ENCODE results near the gene RPL13. TPM values are rescaled to one million over a fixed set of nuclear protein-coding genes. Genes with fewer than 3 reads are reported as not detected.

The RPL13 gene
- total and polyA plus RNA-seq, 2 of the 4 experiments (the other 2 are of a cell fraction) = 2,098 to 3,527 TPM

GRCh38 chr16:89586853-89587252, 26.4 kb downstream of the RPL13 start:
- Histone ChIP-seq H2AK9ac (replicated peaks; ENCODE audit: low read depth, low read length, poor library complexity) (peak overlapping the region; percentile 78), H2BK120ac (ENCODE audit: low read depth, low read length) (no peak overlapping the region), H2BK20ac (ENCODE audit: low read depth, low read length) (no peak overlapping the region), H3K56ac (ENCODE audit: extremely low read depth, insufficient read depth, low read length) (no peak overlapping the region), H3K4ac (ENCODE audit: low read depth, low read length) (no peak overlapping the region), H3K4me1 (ENCODE audit: control insufficient read depth, insufficient read depth, low read length) (peaks cover 8% of the 10 kb centered on the region), H4K5ac (ENCODE audit: low read depth, low read length) (no peak overlapping the region), H3K36me3 (ENCODE audit: control insufficient read depth, insufficient read depth, low read length) (no peaks in the 10 kb centered on the region), H3K9me3 (ENCODE audit: control insufficient read depth, insufficient read depth, low read length) (no peaks in the 10 kb centered on the region), H3K14ac (replicated peaks; ENCODE audit: low read depth, low read length) (no peak overlapping the region), H4K20me1 (ENCODE audit: insufficient read depth, low read length) (no peaks in the 10 kb centered on the region), H3K9ac (ENCODE audit: low read depth, low read length) (no peak overlapping the region), H4K91ac (ENCODE audit: insufficient read depth, low read depth, low read length) (no peak overlapping the region), H3K18ac (ENCODE audit: low read depth, low read length) (no peak overlapping the region), H3K27me3 (ENCODE audit: control insufficient read depth, insufficient read depth, low read length) (no peaks in the 10 kb centered on the region), H3K79me1 (ENCODE audit: low read depth in 1 of 2, low read length in 2 of 2) (peaks cover 0 to 4% of the 10 kb centered on the region in 2 experiments; a peak in 1 of 4 replicates), H4K8ac (ENCODE audit: low read depth in 2 of 2, low read length in 2 of 2) (no peak overlapping the region), H2BK15ac (ENCODE audit: low read depth, low read length) (no peak overlapping the region), H3K4me3 (ENCODE audit: insufficient read depth, low read depth, low read length) (no peak overlapping the region), H3K4me2 (ENCODE audit: low read depth, low read length) (no peak overlapping the region), H2AFZ (replicated peaks; ENCODE audit: low read length, poor library complexity) (no peak overlapping the region), H3K23ac (ENCODE audit: low read depth, low read length) (no peak overlapping the region), H2BK5ac (ENCODE audit: low read depth, low read length, poor library complexity, severe bottlenecking) (no peak overlapping the region), H3K9me1 (ENCODE audit: insufficient read depth, low read length) (peaks cover 10% of the 10 kb centered on the region), H2AK5ac (ENCODE audit: low read depth, low read length) (peak overlapping the region; percentile 28; the same call in 1 of the 2 replicates), H3K27ac (ENCODE audit: insufficient read depth, low read length) (no peak overlapping the region)
- 98% methylated on average over 9 of the region's 25 CpGs; no CpG with 5 or more reads in 1 of the 2 experiments for WGBS, 2 experiments (ENCODE audit: extremely low coverage in 2 of 2, insufficient read length in 1 of 2)
- CTCF ChIA-PET = no interaction called here
- BruUV-seq (replicated peaks) = no TSS peak
- no peak for ATAC-seq (ENCODE audit: low read depth)
- no peak for TF ChIP-seq MAFK (IDR thresholded peaks at IDR 0.05; ENCODE audit: low read depth, low read length)
- TF ChIP-seq FOS (IDR thresholded peaks at IDR 0.05; ENCODE audit: low read depth, low read length) = no peak
- TF ChIP-seq USF2 (IDR thresholded peaks at IDR 0.05; ENCODE audit: low read depth, low read length) = no peak
- no peak for TF ChIP-seq SMC3 (IDR thresholded peaks at IDR 0.05; ENCODE audit: low read depth, low read length)
- TF ChIP-seq BHLHE40 (IDR thresholded peaks at IDR 0.05; ENCODE audit: low read depth, low read length) = no peak
- TF ChIP-seq NFE2L2 (IDR thresholded peaks at IDR 0.05; ENCODE audit: low read depth, low read length) = no peak
- no peak for TF ChIP-seq CHD1 (IDR thresholded peaks at IDR 0.05; ENCODE audit: low read depth, low read length)
- TF ChIP-seq RAD21 (IDR thresholded peaks at IDR 0.05; ENCODE audit: low read length) = no peak
- TF ChIP-seq MAZ (IDR thresholded peaks at IDR 0.05; ENCODE audit: borderline replicate concordance, low read depth, low read length) = no peak
- TF ChIP-seq MXI1 (IDR thresholded peaks at IDR 0.05; ENCODE audit: borderline replicate concordance, low read depth, low read length) = no peak
- TF ChIP-seq CEBPB (IDR thresholded peaks at IDR 0.05; ENCODE audit: low read depth, low read length) = no peak
- TF ChIP-seq RFX5 (IDR thresholded peaks at IDR 0.05; ENCODE audit: low read depth, low read length) = no peak
- TF ChIP-seq CTCF (conservative IDR thresholded peaks at IDR 0.05; ENCODE audit: low read depth, low read length) = no peak
- POLR2A ChIA-PET (ENCODE audit: unreplicated experiment) = no interaction called here
- in situ Hi-C loops (cut with MboI; ENCODE audit: low sequenced_read_pairs) = no loop called here
- dilution Hi-C loops (cut with HindIII; ENCODE audit: low sequenced_read_pairs, unreplicated experiment) = no loop called here
- intact Hi-C loops (cut with micrococcal nuclease) = no loop called here
- no peak for DNase-seq

All from IMR-90 (cell line).